Ishikawa (cell line): ENCODE results near the gene IDI2.

Source experiments
- CEBPB ChIP-seq: IDR thresholded peaks from 2 replicates; pipeline ENCODE4 v1.6.1; 2012
- CREB1 ChIP-seq: IDR thresholded peaks from 2 replicates; pipeline ENCODE4 v1.6.1; 2012; ENCODE audit warnings: low read depth
- EGR1 ChIP-seq: IDR thresholded peaks from 2 replicates; pipeline ENCODE4 v1.6.1; 2012
- EP300 ChIP-seq: IDR thresholded peaks from 2 replicates; pipeline ENCODE4 v1.6.1; 2012; ENCODE audit warnings: borderline replicate concordance
- FOXM1 ChIP-seq: IDR thresholded peaks from 2 replicates; pipeline ENCODE4 v1.6.1; 2012; ENCODE audit warnings: low read depth, borderline replicate concordance
- MAX ChIP-seq: IDR thresholded peaks from 2 replicates; pipeline ENCODE4 v1.6.1; 2012
- NFIC ChIP-seq: IDR thresholded peaks from 2 replicates; pipeline ENCODE4 v1.6.1; 2012
- RAD21 ChIP-seq: IDR thresholded peaks from 2 replicates; pipeline ENCODE4 v1.6.1; 2012; ENCODE audit warnings: low read depth
- REST ChIP-seq: IDR thresholded peaks from 2 replicates; pipeline ENCODE4 v1.6.1; 2012; ENCODE audit warnings: low read depth, mild to moderate bottlenecking
- TAF1 ChIP-seq: IDR thresholded peaks from 2 replicates; pipeline ENCODE4 v1.6.1; 2012; ENCODE audit warnings: low read depth, mild to moderate bottlenecking
- TCF12 ChIP-seq: IDR thresholded peaks from 2 replicates; pipeline ENCODE4 v1.6.1; 2012; ENCODE audit warnings: low read depth
- TEAD4 ChIP-seq: IDR thresholded peaks from 2 replicates; pipeline ENCODE4 v1.6.1; 2012
- USF1 ChIP-seq: IDR thresholded peaks from 2 replicates; pipeline ENCODE4 v1.6.1; 2012
- YY1 ChIP-seq: IDR thresholded peaks from 2 replicates; pipeline ENCODE4 v1.6.1; 2012; ENCODE audit warnings: low read depth
- ZBTB7A ChIP-seq: IDR thresholded peaks from 2 replicates; pipeline ENCODE4 v1.6.1; 2012; ENCODE audit warnings: low read depth

The IDI2 gene

DNA sequence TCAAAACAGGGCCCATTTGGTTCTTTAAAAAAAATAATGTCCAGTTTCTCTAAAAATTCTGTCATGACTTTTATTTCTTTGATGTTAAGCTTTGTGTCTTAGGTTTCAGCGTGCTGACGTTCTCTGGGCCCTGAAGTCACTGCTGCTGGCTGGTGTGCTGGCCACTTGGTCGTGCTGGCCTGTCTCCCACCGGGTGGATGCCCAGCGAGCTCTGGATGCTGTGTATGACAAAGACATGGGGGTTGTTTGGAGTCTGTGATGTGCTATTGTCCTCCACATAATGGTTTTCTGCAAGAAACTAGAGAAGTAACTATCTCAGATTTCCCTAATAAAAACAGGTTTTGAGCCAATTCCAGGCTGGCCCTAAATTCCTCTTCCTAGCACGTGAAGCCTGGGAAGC, 9.5 kb upstream of the IDI2 start:
- TF ChIP-seq CEBPB = no peak
- TF ChIP-seq NFIC = no peak
- TF ChIP-seq USF1 = no peak
- TF ChIP-seq TEAD4 = no peak
- TF ChIP-seq CREB1 = no peak
- TF ChIP-seq TCF12 = no peak
- no peak for TF ChIP-seq RAD21

GRCh38 chr10:1034758-1035157, 9.1 kb upstream of the IDI2 start:
- TF ChIP-seq EP300 = no peak
- TF ChIP-seq REST = no peak
- no peak for TF ChIP-seq RAD21
- TF ChIP-seq YY1 = no peak
- TF ChIP-seq MAX = no peak
- TF ChIP-seq NFIC = no peak
- TF ChIP-seq USF1 = no peak
- no peak for TF ChIP-seq TCF12
- TF ChIP-seq FOXM1 = no peak
- no peak for TF ChIP-seq CREB1
- no peak for TF ChIP-seq CEBPB
- TF ChIP-seq EGR1 = no peak
- no peak for TF ChIP-seq TEAD4
- no peak for TF ChIP-seq ZBTB7A

DNA sequence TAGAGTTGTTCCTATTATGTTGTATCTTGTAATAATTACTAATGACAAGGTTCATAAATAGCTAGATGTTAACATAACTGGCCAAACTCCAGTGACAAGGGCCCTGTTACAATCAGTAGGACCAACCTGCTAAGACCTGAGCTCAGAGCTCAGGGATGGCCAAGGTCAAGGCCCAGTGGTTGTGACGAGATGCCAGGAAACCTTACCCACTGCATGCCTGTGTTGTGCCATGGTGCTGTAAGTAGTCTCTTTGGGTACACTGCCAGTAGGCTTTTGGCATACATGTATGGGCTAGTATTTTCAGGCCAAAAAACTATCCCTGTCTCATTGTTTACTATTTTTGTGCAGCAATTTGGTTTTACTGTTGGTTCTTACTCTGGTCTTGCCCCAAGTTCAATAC, 7.9 kb upstream of the IDI2 start:
- TF ChIP-seq EGR1 (no peak), YY1 (no peak), NFIC (no peak), RAD21 (no peak), TCF12 (no peak), ZBTB7A (no peak), USF1 (no peak)

DNA sequence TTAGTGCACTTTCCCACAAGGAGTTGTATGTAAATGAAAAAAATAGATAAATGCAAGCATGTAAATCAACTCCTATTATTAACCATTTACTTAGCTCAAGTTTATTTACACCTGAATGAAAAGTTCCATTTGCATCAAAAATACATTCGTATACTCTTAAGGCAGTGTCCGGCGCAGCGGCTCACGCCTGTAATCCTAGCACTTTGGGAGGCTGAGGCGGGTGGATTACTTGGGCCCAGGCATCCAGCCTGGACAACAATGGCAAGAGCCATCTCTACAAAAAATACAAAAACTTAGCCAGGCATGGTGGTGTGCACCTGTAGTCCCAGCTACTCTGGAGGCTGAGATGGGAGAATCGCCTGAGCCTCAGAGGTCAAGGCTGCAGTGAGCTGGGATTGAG, 4.2 kb upstream of the IDI2 start:
- TF ChIP-seq TCF12 (no peak), TAF1 (no peak), REST (no peak), TEAD4 (no peak), EP300 (no peak), YY1 (no peak), ZBTB7A (no peak), FOXM1 (no peak), RAD21 (no peak), NFIC (no peak)

DNA sequence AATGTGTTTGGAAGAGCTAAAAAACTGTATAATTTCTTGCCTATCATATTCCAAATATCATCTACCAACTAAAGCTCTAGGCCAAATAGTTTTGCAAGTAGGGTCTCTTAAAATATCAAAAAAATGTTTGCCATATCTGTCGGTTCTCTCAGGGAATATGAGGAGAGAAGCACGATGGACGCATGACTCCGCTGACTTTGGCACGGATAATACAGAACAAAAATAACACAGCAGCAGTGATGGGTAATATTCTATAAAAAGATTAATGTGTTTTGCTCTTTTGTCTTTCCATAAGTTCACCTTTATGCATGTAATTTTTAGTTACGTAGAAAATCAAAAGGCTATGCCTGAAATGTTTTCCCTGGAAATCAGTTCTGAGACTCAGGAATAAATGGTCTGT, 919 bp upstream of the IDI2 start:
- no peak for TF ChIP-seq FOXM1
- TF ChIP-seq EP300 = no peak
- no peak for TF ChIP-seq YY1
- TF ChIP-seq REST = no peak
- TF ChIP-seq RAD21 = no peak
- TF ChIP-seq CREB1 = no peak
- no peak for TF ChIP-seq TCF12
- TF ChIP-seq TAF1 = no peak
- no peak for TF ChIP-seq USF1
- no peak for TF ChIP-seq TEAD4
- TF ChIP-seq NFIC = no peak
- no peak for TF ChIP-seq ZBTB7A
- TF ChIP-seq CEBPB = no peak
- TF ChIP-seq EGR1 = no peak
- TF ChIP-seq MAX = no peak
